ENCODE results near the gene EDEM1.

DNA sequence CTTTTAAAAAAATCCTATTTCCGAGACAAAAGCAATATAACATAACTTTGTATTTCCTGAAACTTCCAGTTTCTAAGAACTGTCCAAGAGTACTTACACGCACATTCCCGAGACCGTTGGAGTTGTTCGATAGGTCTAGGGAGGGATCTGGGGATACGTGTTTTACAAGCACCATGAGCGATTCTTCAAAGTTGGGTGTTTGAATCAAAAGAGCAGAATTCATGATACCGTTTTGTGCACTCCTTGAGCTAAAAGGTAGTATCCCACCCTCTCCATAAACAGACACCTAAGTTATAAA lies 700 bp upstream of the EDEM1 start:
- TF ChIP-seq POLR2AphosphoS5 (IDR thresholded peaks at IDR 0.05): no peak
- TF ChIP-seq, protein P1, sequence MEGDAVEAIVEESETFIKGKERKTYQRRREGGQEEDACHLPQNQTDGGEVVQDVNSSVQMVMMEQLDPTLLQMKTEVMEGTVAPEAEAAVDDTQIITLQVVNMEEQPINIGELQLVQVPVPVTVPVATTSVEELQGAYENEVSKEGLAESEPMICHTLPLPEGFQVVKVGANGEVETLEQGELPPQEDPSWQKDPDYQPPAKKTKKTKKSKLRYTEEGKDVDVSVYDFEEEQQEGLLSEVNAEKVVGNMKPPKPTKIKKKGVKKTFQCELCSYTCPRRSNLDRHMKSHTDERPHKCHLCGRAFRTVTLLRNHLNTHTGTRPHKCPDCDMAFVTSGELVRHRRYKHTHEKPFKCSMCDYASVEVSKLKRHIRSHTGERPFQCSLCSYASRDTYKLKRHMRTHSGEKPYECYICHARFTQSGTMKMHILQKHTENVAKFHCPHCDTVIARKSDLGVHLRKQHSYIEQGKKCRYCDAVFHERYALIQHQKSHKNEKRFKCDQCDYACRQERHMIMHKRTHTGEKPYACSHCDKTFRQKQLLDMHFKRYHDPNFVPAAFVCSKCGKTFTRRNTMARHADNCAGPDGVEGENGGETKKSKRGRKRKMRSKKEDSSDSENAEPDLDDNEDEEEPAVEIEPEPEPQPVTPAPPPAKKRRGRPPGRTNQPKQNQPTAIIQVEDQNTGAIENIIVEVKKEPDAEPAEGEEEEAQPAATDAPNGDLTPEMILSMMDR (IDR thresholded peaks at IDR 0.05): no peak
